GM10266 (cell line): ENCODE measurements around the gene SOX30.

ENCODE experiments used
- DNase-seq: peaks from one replicate; pipeline ENCODE4 v3.0.0; 2012; ENCODE audit errors: extremely low spot score
- CTCF ChIP-seq: IDR thresholded peaks from 2 replicates; pipeline ENCODE4 v1.5.1; 2012; ENCODE audit warnings: mild to moderate bottlenecking, low read depth; ENCODE audit not compliant: control insufficient read depth, insufficient read depth; ENCODE audit errors: missing control alignments

SOX30 gene

GRCh38 chr5:157612581-157612980 is 39.7 kb downstream of the SOX30 start:
- DNase-seq, result no peak
- no peak for TF ChIP-seq CTCF

- TF ChIP-seq CTCF, result no peak
- no peak for DNase-seq
Observed at GRCh38 chr5:157611571-157612476, 40.4 kb downstream of the SOX30 start.

- DNase-seq, result no peak
- no peak for TF ChIP-seq CTCF
Observed at GRCh38 chr5:157610990-157611389, 41.2 kb downstream of the SOX30 start.

GRCh38 chr5:157608972-157609565 is 43.2 kb downstream of the SOX30 start:
- DNase-seq, result no peak
- no peak for TF ChIP-seq CTCF

- TF ChIP-seq CTCF, result no peak
- DNase-seq, result no peak
Observed at GRCh38 chr5:157607371-157608161, 44.7 kb downstream of the SOX30 start.

- TF ChIP-seq CTCF, result no peak
Observed at GRCh38 chr5:157606046-157606445, 46.2 kb downstream of the SOX30 start.

More at GRCh38 chr5:157606046-157606445, 46.2 kb downstream of the SOX30 start:
- no peak for DNase-seq
